BE2C (cell line): Measurements from ENCODE around the gene NOLC1.

Experiments
- DNase-seq: peaks from one replicate; pipeline ENCODE4 v3.0.0-alpha.2; 2020
- H3K27me3 ChIP-seq: fragments of 250-450 bp; sonication (Bioruptor Pico); 2 replicates; pipeline ENCODE4 v1.5.1; 2020; ENCODE audit warnings: mild to moderate bottlenecking
- H3K36me3 ChIP-seq: fragments of 250-450 bp; sonication (Bioruptor Pico); 2 replicates; pipeline ENCODE4 v1.5.1; 2020; ENCODE audit warnings: mild to moderate bottlenecking
- H3K4me1 ChIP-seq: fragments of 250-450 bp; sonication (Bioruptor Pico); 2 replicates; pipeline ENCODE4 v1.5.1; 2020
- H3K4me3 ChIP-seq: 2 replicates; pipeline ENCODE4 v1.5.1; 2011; ENCODE audit warnings: low read depth, low read length
- H3K9me3 ChIP-seq: fragments of 250-450 bp; sonication (Bioruptor Pico); 2 replicates; pipeline ENCODE4 v1.5.1; 2020
- TF ChIP-seq, protein P1 (sequence below): IDR thresholded peaks from 2 replicates; pipeline ENCODE4 v1.5.1; 2012; ENCODE audit warnings: mild to moderate bottlenecking, low read depth, low read length

NOLC1 gene

DNA sequence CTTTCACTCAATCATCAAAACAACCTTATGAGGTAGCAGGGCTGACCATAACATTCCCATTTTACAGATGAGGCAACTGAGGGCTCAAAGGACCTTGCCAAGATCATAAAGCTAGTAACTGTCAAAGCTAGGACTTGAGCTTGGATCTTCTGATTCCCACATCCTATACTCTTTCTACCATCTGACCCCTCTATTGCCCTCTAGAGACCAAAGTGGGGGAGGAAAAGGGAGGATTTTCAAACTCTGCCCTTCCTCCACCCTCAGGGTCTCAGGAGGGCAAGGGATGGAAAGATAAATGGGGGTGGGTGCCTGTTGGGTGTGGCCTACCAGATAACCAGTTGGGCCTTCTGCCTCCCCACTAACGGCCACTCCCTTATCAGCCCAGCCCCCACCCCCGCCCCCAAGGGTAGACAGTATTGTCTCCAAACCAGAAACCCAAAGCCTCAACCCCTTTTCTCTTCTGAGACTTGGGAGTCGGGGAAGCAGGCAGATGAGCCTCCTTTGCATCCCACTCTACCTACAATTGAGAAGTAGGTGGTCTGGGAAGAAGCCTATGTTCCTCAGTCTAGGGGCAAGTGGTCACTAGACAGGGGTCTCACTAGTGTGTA lies 39.9 kb upstream of the NOLC1 start:
- TF ChIP-seq, protein P1, sequence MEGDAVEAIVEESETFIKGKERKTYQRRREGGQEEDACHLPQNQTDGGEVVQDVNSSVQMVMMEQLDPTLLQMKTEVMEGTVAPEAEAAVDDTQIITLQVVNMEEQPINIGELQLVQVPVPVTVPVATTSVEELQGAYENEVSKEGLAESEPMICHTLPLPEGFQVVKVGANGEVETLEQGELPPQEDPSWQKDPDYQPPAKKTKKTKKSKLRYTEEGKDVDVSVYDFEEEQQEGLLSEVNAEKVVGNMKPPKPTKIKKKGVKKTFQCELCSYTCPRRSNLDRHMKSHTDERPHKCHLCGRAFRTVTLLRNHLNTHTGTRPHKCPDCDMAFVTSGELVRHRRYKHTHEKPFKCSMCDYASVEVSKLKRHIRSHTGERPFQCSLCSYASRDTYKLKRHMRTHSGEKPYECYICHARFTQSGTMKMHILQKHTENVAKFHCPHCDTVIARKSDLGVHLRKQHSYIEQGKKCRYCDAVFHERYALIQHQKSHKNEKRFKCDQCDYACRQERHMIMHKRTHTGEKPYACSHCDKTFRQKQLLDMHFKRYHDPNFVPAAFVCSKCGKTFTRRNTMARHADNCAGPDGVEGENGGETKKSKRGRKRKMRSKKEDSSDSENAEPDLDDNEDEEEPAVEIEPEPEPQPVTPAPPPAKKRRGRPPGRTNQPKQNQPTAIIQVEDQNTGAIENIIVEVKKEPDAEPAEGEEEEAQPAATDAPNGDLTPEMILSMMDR, result peak; percentile 37
- no peak for DNase-seq
- H3K27me3 ChIP-seq, result no peaks in the 10 kb centered on the region
- no peaks in the 10 kb centered on the region for H3K9me3 ChIP-seq
- H3K4me1 ChIP-seq, result peaks cover 23% of the 10 kb centered on the region
- H3K36me3 ChIP-seq, result peaks cover 44% of the 10 kb centered on the region
- H3K4me3 ChIP-seq, result no peak overlapping the region

DNA sequence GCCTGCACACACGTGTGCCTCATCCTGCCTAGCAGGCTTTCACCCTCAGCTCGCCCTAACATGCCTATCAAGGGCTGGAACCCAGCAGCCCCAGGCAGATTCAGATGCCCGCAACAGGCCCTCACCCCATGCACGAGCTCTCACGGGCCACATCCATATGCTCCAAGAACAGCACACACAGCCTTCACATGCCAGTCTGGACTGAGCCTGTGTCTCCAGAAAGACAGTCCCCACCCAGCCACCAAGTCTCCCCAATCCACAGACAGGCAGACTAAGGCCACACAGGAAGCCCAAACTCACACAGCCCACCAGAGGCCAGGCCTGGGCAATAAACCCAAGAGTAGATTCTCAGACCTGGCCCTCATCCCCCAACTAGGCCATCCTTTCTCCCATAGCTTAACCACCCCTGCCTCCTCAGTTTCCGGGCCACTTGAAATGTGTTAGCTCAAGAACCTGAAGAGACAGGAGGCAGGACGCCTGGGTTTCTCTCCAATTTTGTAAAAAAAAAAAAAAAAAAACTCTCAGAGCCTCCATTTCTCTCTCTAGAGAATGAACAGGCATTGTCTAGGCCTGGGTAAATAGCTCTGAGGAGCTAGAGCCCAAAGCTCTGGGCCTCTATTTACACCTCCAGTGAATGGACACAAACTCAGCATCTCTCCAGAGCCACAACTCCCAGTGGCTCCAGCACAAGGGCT lies 38.8 kb upstream of the NOLC1 start:
- Histone ChIP-seq H3K4me1 (peaks cover 23% of the 10 kb centered on the region), H3K4me3 (peak overlapping the region; percentile 74)

DNA sequence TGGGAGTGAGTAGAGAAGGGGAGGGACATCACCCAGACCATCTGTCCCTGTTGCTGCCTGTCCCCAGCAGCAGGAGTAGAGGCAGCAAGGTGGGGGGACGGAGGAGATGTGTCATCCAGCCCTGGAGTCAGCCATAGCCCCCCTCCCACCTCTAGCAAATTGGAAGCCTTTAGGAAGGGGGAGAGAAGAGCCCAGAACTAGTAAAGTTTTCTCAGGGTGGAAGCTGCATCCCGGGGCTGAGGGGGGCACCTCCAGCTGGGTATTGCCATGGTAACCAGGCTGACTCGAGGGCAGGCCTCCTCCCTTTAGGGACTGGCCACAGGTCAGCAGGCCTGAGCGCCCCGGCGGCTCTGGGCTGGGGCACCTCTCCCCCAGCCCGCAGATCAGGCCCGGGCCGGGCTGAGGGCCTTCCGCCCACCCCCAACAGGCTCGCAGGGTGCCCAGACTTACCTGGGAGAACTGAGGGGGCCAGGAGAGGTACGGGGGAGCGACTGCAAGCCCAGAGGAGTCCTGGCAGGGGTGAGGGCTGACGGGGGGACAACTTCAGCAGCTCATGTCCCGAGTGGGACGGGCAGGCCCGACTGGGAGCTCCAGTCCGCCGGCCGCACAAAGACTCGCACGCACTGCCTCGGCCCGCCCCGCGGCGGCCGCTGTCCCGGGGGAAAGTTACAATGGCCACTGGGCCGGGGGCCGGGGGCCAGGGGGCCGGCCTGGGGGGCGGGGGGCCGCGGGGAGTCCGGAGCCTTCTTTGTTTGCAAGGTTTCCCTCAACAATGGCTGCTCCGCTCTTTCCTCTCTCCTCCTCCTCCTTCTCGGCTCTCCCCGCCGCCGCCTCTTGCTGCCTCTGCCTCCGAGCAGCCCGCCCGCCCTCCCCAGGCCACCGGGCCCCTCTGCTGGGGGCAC lies 38.0 kb upstream of the NOLC1 start:
- Histone ChIP-seq H3K4me3 (peak overlapping the region; percentile 74), H3K36me3 (peaks cover 27% of the 10 kb centered on the region), H3K27me3 (no peaks in the 10 kb centered on the region), H3K4me1 (peaks cover 23% of the 10 kb centered on the region), H3K9me3 (no peaks in the 10 kb centered on the region)
- TF ChIP-seq, protein P1, result no peak
- DNase-seq, result no peak

More for the DNA sequence above, 38.8 kb upstream of the NOLC1 start:
- Histone ChIP-seq H3K36me3 (peaks cover 35% of the 10 kb centered on the region), H3K9me3 (no peaks in the 10 kb centered on the region), H3K27me3 (no peaks in the 10 kb centered on the region)
- no peak for DNase-seq
- TF ChIP-seq, protein P1, result no peak

DNA sequence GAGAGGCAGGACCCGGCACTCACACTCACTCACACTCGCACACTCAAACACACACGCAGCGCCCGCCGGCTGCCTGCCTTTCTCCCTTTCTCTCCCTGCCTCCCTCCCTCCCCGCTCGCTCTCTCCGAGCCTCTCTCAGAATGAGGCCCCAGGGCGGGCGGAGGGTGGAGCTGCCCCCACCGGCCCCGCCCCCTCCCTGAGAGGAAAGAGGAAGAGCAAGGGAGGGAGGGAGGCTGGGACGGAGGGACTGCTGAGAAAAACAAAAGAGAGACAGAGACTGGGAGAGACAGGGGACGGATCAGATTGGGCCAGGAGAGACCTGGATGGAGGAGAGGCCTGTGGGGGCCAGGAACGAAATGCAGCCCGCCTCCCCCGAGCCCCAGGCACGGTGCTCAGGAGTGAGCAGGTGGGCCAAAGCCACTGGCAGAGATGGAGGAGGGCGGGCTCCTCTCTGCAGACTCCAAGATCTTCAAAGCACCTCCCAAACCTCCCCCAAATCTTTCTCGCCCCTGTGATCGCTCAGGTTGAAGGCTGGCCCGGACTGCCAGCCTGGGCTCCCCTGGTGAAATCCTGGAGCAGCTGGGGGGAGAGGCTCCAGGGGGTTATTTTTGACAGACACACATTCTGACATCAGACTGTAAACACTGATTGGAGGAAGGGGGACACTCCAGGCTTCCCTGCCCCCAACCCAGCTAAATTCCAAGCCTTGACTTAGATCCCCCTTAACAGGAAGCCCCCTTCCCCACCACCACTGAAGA lies 37.1 kb upstream of the NOLC1 start:
- peaks cover 19% of the 10 kb centered on the region for H3K36me3 ChIP-seq
- TF ChIP-seq, protein P1, result no peak
- peak; percentile 91 for DNase-seq
- H3K9me3 ChIP-seq, result no peaks in the 10 kb centered on the region
- H3K4me1 ChIP-seq, result peaks cover 23% of the 10 kb centered on the region
- peak overlapping the region; percentile 74 for H3K4me3 ChIP-seq
- H3K27me3 ChIP-seq, result no peaks in the 10 kb centered on the region

DNA sequence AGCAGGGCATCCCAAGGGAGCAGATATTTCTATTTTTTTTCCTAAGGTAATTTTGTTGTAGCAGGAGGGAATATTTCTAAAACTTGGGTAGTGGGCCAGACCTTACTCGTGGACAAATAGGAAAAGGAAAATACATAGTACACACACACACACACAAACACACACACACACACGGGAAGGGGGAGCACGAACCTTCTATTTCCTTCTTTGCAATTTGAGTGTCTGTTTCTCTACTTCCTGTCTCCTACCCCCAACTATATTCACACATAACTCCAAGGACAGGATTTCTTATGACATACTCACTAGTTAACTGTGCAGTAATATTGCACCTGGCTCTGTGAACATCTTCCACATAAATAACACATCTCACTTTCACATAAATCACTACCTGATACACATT lies 36.4 kb upstream of the NOLC1 start:
- Histone ChIP-seq H3K4me3 (no peak overlapping the region), H3K36me3 (peaks cover 11% of the 10 kb centered on the region), H3K27me3 (no peaks in the 10 kb centered on the region), H3K4me1 (peaks cover 23% of the 10 kb centered on the region), H3K9me3 (no peaks in the 10 kb centered on the region)
- no peak for DNase-seq
- TF ChIP-seq, protein P1, result no peak
